ENCODE measurements around the gene POTEI.
"Not testable (repeated sequence)": the region's sequence is repeated elsewhere in the genome, so short reads cannot be mapped to it uniquely, and the experiment has no call there.

GRCh38 chr2:130520992-130521391 is 11.9 kb upstream of the POTEI start, which contains the start of gene CFC1B:
- not testable (repeated sequence) for TF ChIP-seq CTCF (IDR thresholded peaks at IDR 0.05 in 4 of 5, conservative IDR thresholded peaks at IDR 0.05 in 1 of 5); POLR2A (IDR thresholded peaks at IDR 0.05)

Measured in gastrocnemius medialis (tissue), 4 donors.